ENCODE measurements around the gene ZNF25.
"Not testable (repeated sequence)": the region's sequence is repeated elsewhere in the genome, so short reads cannot be mapped to it uniquely, and the experiment has no call there.

GRCh38 chr10:37998920-37999319 is 22.5 kb upstream of the ZNF25 start:
- TF ChIP-seq ZFP36 (IDR thresholded peaks at IDR 0.05; ENCODE audit: borderline replicate concordance, partially characterized antibody); HOXA7 (CRISPR knock-in tag; IDR thresholded peaks at IDR 0.05); ZSCAN20 (CRISPR knock-in tag; IDR thresholded peaks at IDR 0.05); CTCF (IDR thresholded peaks at IDR 0.05); POLR2A (IDR thresholded peaks at IDR 0.05; ENCODE audit: low read length); KDM1A (IDR thresholded peaks at IDR 0.05; ENCODE audit: low read depth); ESRRA (IDR thresholded peaks at IDR 0.05; ENCODE audit: borderline replicate concordance, low read length): not testable (repeated sequence)

Data from A549 (cell line).